Upper lobe of right lung (tissue), 1 donor: Measurements from ENCODE around the gene SCAP. TPM values are rescaled to one million over a fixed set of nuclear protein-coding genes. Genes with fewer than 3 reads are reported as not detected.
"Not testable (repeated sequence)": the region's sequence is repeated elsewhere in the genome, so short reads cannot be mapped to it uniquely, and the experiment has no call there.

Experiments used
- ATAC-seq: fragments of 200-7000 bp; cut with Tn5 transposase; one replicate; pipeline ENCODE4 v1.9.1; 2020; ENCODE audit warnings: mild to moderate bottlenecking, moderate library complexity
- DNase-seq: peaks from one replicate; pipeline ENCODE4 v3.0.0-alpha.2; 2020
- H3K27ac ChIP-seq: fragments of 200-600 bp; one replicate; pipeline ENCODE4 v1.8.0; 2022
- H3K27me3 ChIP-seq: fragments of 200-600 bp; one replicate; pipeline ENCODE4 v1.8.0; 2022; ENCODE audit warnings: mild to moderate bottlenecking
- H3K36me3 ChIP-seq: fragments of 200-600 bp; one replicate; pipeline ENCODE4 v1.8.0; 2022
- H3K4me1 ChIP-seq: fragments of 200-600 bp; one replicate; pipeline ENCODE4 v1.8.0; 2022
- H3K4me3 ChIP-seq: fragments of 200-600 bp; one replicate; pipeline ENCODE4 v1.8.0; 2022; ENCODE audit warnings: mild to moderate bottlenecking
- H3K9me3 ChIP-seq: fragments of 200-600 bp; one replicate; pipeline ENCODE4 v1.8.0; 2022
- intact Hi-C: fragments of 100-400 bp; cut with DNase I; formaldehyde crosslinking; loops from one replicate; pipeline ENCODE4 v1.11.0; 2022
- total RNA-seq: library from RNA; stranded (reverse); fragmentation: NEBNext Ultra II Directional; extraction: Animal tissue kit (Norgen Biotek cat#: 25700); gene quantifications from one replicate; pipeline ENCODE4 v1.2.1, GENCODE V29; 2021
- TF ChIP-seq, protein P1 (sequence below): fragments of 200-600 bp; IDR thresholded peaks from one replicate; pipeline ENCODE4 v1.8.0; 2022; ENCODE audit warnings: antibody characterized with exemption
- donor health status: DM: no; HTN: yes; CAD: no; lungs with severe emphysema.

SCAP gene
- total RNA-seq, 1 donor from 2014 or later: 66.5 TPM

DNA sequence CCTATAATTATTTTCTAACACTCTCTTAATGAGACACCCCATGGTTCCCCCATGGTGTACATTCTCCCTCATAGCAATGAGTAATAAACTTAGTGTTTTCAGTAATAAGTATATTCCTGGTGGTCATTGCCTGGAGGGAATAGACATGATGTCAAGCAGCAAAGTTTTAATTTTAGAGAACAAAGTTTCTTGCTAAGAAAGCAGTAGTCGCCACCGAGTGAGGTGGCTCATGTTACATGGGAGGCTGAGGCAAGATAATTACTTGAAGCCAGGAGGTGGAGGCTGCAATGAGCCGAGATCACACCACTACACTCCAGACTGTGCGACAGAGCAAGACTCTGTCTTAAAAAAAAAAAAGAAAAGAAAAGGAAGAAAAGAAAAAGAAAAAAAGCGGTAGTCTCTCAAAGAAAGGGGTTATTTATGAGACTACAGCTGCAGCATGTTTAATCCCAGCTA is 40.2 kb upstream of the SCAP start:
- TF ChIP-seq, protein P1, sequence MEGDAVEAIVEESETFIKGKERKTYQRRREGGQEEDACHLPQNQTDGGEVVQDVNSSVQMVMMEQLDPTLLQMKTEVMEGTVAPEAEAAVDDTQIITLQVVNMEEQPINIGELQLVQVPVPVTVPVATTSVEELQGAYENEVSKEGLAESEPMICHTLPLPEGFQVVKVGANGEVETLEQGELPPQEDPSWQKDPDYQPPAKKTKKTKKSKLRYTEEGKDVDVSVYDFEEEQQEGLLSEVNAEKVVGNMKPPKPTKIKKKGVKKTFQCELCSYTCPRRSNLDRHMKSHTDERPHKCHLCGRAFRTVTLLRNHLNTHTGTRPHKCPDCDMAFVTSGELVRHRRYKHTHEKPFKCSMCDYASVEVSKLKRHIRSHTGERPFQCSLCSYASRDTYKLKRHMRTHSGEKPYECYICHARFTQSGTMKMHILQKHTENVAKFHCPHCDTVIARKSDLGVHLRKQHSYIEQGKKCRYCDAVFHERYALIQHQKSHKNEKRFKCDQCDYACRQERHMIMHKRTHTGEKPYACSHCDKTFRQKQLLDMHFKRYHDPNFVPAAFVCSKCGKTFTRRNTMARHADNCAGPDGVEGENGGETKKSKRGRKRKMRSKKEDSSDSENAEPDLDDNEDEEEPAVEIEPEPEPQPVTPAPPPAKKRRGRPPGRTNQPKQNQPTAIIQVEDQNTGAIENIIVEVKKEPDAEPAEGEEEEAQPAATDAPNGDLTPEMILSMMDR: no peak
- Histone ChIP-seq H3K4me3 (no peak overlapping the region), H3K36me3 (no peaks in the 10 kb centered on the region), H3K27me3 (no peaks in the 10 kb centered on the region), H3K9me3 (no peaks in the 10 kb centered on the region), H3K27ac (no peak overlapping the region), H3K4me1 (peaks cover 5% of the 10 kb centered on the region)
- no peak for DNase-seq
- intact Hi-C loops: loop anchor here (5.0 kb wide), 1 partner anchor 276 kb away; no protein-coding TSS in a partner anchor
- no peak for ATAC-seq

DNA sequence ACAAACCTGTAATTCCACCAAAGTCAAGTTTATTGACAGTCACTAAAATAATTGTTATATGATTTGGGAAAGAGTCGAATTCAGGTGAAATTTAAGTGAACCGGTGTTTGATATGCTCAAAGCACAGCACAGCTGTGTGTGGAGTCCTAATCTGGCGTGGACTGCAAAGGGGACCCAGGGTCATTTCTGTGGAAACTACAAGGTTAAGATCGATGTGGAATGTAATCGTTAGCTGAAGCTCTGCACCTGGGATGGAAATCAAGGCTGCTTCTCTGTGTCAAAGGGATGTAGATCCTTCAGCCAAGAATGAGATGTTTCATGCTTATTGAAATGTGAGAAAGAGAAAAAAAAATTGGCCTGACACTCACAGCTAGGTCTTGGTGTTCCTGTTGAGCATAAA is 39.4 kb upstream of the SCAP start:
- Histone ChIP-seq H3K9me3 (no peaks in the 10 kb centered on the region), H3K4me1 (peaks cover 5% of the 10 kb centered on the region), H3K27me3 (no peaks in the 10 kb centered on the region), H3K27ac (no peak overlapping the region), H3K36me3 (peaks cover 8% of the 10 kb centered on the region), H3K4me3 (no peak overlapping the region)
- intact Hi-C loops: loop anchor here (5.0 kb wide), 1 partner anchor 277 kb away; no protein-coding TSS in a partner anchor
- TF ChIP-seq, protein P1: no peak
- DNase-seq (no peak), ATAC-seq (no peak)

DNA sequence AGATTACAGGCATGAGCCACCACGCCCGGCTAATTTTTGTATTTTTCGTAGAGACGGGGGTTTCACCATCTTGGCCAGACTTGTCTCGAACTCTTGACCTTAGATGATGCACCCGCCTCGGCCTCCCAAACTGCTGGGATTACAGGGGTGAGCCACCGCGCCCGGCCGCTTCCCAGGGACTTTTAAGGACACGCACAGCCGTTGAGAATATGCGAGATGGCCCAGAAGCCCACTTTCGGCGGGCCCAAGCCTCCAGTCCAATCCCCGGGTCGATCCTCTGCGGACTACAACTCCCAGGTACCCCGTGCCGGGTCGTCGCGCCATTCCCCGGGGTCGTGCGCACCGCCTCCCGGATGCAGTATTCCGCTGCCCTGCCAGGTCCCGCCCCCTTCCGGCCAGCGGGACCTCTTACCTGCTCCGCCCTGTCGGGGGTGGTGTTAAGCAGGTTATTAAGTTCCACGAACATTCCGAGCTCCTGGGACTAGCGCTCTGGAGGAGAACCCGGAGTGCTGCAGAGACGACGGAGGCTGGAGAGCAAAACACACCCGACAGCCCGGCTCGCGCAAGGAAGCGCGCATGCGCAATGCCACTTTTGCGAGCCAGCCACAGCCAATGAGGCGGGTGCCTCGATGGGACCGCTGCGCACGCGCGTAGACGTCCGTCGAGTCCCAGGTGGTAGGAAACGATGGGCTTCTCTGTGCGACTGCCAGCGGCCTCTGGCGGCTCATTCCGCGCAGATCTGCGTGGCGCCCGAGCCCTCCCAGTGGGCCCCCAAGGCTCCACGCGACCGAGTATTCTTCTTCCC is 37.6 kb upstream of the SCAP start, which contains the start of gene ELP6:
Gene ELP6 (minus strand): TSS at position 588 of the 805 bp plus-strand sequence. CDS start 122 bp downstream, at position 466.
- DNase-seq (peak; percentile 98), ATAC-seq (peak; percentile 99)
- TF ChIP-seq, protein P1: peak; percentile 49
- Histone ChIP-seq H3K4me3 (peak within 1 kb of the TSS; percentile 66), H3K4me1 (peaks cover 5% of the 10 kb centered on the region), H3K36me3 (peaks cover 22% of the 10 kb centered on the region), H3K27ac (peak within 1 kb of the TSS; percentile 92), H3K9me3 (no peaks in the 10 kb centered on the region), H3K27me3 (no peaks in the 10 kb centered on the region)
- intact Hi-C loops: no loop called here

DNA sequence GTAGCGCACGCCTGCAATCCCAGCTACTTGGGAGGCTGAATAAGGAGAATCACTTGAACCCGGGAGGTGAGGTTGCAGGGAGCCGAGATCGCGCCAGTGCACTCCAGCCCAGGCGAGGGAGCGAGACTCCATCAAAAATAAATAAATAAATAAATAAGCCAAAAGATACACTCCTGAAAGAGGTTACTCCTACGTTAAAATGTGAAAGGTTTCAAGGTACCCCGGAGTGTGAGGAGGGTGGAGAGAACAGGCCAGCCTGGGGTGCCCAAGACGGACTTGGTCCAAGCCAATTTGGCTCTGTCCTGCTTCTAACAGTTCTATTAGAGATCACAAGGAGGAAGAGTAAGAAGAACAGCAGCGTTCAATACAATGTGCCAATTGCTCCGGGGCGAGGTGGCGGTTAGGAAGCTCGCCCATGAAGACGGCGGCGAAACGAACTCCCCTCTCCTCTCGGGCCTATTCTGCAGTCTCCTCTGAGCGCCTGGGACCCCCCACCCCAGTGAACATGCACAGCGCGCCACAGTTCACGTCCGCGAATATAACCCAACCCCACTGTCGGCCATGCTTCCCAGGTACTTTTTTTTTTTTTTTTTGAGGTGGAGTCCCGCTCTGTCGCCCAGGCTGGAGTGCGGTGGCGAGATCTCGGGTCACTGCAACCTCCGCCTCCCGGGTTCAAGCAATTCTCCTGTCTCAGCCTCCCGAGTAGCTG is 36.8 kb upstream of the SCAP start:
- DNase-seq (peak; percentile 70), ATAC-seq (no peak)
- Histone ChIP-seq H3K9me3 (no peaks in the 10 kb centered on the region), H3K36me3 (peaks cover 22% of the 10 kb centered on the region), H3K4me3 (peak overlapping the region; percentile 66), H3K27ac (peak overlapping the region; percentile 92), H3K27me3 (no peaks in the 10 kb centered on the region), H3K4me1 (peaks cover 5% of the 10 kb centered on the region)
- intact Hi-C loops: no loop called here
- TF ChIP-seq, protein P1: no peak

DNA sequence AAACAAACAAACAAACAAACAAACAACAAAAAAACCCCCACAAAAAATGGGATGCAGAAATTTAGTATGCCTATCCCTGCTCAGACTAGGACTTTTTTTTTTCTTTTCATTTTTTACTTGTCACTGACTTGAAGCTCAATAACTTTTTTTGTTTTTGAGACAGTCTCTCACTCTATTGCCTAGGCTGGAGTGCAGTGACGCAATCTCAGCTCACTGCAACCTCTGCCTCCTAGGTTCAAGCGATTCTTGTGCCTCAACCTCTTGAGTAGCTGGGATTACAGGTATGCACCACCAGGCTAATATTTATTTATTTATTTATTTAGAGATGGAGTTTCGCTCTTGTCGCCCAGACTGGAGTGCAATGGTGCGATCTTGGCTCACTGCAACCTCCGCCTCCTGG is 29.5 kb upstream of the SCAP start:
- H3K27ac ChIP-seq, H3K9me3 ChIP-seq, H3K4me1 ChIP-seq, H3K4me3 ChIP-seq, H3K27me3 ChIP-seq, intact Hi-C loops, ATAC-seq, DNase-seq: not testable (repeated sequence)
- H3K36me3 ChIP-seq: peaks cover 56% of the 10 kb centered on the region

DNA sequence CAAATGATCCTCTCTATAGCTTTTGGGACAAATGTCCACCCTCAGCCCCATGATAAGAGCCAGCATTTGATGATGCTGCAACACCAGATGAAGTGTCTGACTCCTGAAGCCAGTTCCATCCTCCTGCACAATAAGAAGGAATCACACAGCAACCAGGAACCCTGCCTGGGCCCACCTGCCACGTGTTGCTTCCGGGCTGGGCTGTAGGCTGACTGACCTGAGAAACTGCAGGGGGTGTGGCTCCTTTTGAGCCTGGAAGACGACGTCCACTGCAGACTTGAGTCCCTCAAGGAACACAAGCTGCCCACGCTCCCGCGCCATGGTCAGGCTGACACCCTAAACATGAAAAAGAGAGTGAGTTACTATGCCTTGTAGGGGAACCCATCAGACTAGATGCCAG is 28.4 kb upstream of the SCAP start:
- DNase-seq (no peak), ATAC-seq (no peak)
- no peaks in the 10 kb centered on the region for H3K4me1 ChIP-seq
- H3K27me3 ChIP-seq: no peaks in the 10 kb centered on the region
- H3K9me3 ChIP-seq: no peaks in the 10 kb centered on the region
- H3K27ac ChIP-seq: no peak overlapping the region
- peaks cover 48% of the 10 kb centered on the region for H3K36me3 ChIP-seq
- intact Hi-C loops: no loop called here
- no peak overlapping the region for H3K4me3 ChIP-seq
- TF ChIP-seq, protein P1: no peak
